H1 (cell line): ENCODE measurements around the gene NAPA. TPM values are rescaled to one million over a fixed set of nuclear protein-coding genes. Genes with fewer than 3 reads are reported as not detected.

Source experiments
- CTCF ChIA-PET: fragments of 300-600 bp; sonication (Branson Sonifier 250); formaldehyde crosslinking; loops from one replicate; lab custom pipeline; 2021; ENCODE audit not compliant: partially characterized antibody; lab: Charles Lee
- POLR2A ChIA-PET: fragments of 300-600 bp; sonication (Branson Sonifier 250); formaldehyde crosslinking; loops from one replicate; lab custom pipeline; 2021; ENCODE audit warnings: inconsistent platforms; ENCODE audit not compliant: partially characterized antibody; lab: Charles Lee
- DNase-seq, 2 experiments: peaks; one replicate each; pipeline versions ENCODE4 v3.0.0 to v3.0.0-alpha.2; 2010 to 2022; ENCODE audit warnings: low spot score in 2 of 2, low read depth in 1 of 2, mixed read lengths in 1 of 2
- FAIRE-seq: peaks from 2 replicates; lab custom pipeline; 2011; peaks lifted over from hg19 to GRCh38; lab: Jason Lieb, UNC
- H2AFZ ChIP-seq: 2 replicates; pipeline ENCODE4 v1.8.1; 2012; ENCODE audit warnings: low read length, inconsistent platforms
- H2AK5ac ChIP-seq: 2 replicates; pipeline ENCODE4 v1.6.1; 2013; ENCODE audit warnings: low read depth, low read length
- H2BK120ac ChIP-seq: replicated peaks from 2 replicates; pipeline ENCODE3; 2013; ENCODE audit warnings: low read depth, low read length, inconsistent platforms
- H2BK12ac ChIP-seq: 2 replicates; pipeline ENCODE4 v1.6.1; 2013; ENCODE audit warnings: low read depth, low read length
- H2BK15ac ChIP-seq: 2 replicates; pipeline ENCODE4 v1.6.1; 2013; ENCODE audit warnings: low read length
- H2BK20ac ChIP-seq: 2 replicates; pipeline ENCODE4 v1.6.1; 2013; ENCODE audit warnings: low read length
- H2BK5ac ChIP-seq: 2 replicates; pipeline ENCODE4 v1.6.1; 2013; ENCODE audit warnings: low read depth, low read length
- H3K14ac ChIP-seq: 2 replicates; pipeline ENCODE4 v1.6.1; 2013; ENCODE audit warnings: inconsistent platforms; ENCODE audit not compliant: insufficient read length
- H3K18ac ChIP-seq: 2 replicates; pipeline ENCODE4 v1.6.1; 2013; ENCODE audit warnings: low read length; ENCODE audit errors: extremely low read depth
- H3K23ac ChIP-seq: 2 replicates; pipeline ENCODE4 v1.6.1; 2013; ENCODE audit warnings: inconsistent platforms; ENCODE audit not compliant: insufficient read length
- H3K23me2 ChIP-seq: 2 replicates; pipeline ENCODE4 v1.6.1; 2013; ENCODE audit warnings: low read depth, low read length
- H3K27ac ChIP-seq: 2 replicates; pipeline ENCODE4 v1.6.1; 2011; ENCODE audit warnings: low read depth, low read length, inconsistent platforms
- H3K27me3 ChIP-seq, 4 experiments: replicated peaks in 1 of 4; 1 replicate in 1 of 4; 2 replicates in 3 of 4; pipeline versions ENCODE4 v1.6.1 to v1.8.1; 2011 to 2013; ENCODE audit warnings: low read length in 3 of 4, mild to moderate bottlenecking in 3 of 4, inconsistent platforms in 2 of 4, mixed read lengths in 2 of 4, moderate library complexity in 1 of 4; ENCODE audit not compliant: control insufficient read depth in 3 of 4, insufficient read depth in 3 of 4; ENCODE audit errors: extremely low read depth in 1 of 4
- H3K36me3 ChIP-seq, 4 experiments: 2 replicates each; pipeline versions ENCODE4 v1.6.1 to v1.8.1; 2011 to 2013; ENCODE audit warnings: mild to moderate bottlenecking in 4 of 4, low read length in 3 of 4, moderate library complexity in 2 of 4, control low read depth in 1 of 4, inconsistent platforms in 1 of 4; ENCODE audit not compliant: insufficient read depth in 4 of 4, control insufficient read depth in 2 of 4
- H3K4ac ChIP-seq: replicated peaks from 2 replicates; pipeline ENCODE3; 2013; ENCODE audit warnings: low read length, low read depth, mixed read lengths, inconsistent platforms; ENCODE audit not compliant: insufficient read length
- H3K4me1 ChIP-seq, 4 experiments: replicated peaks in 1 of 4; 1 replicate in 1 of 4; 2 replicates in 3 of 4; pipeline versions ENCODE4 v1.6.1 to v1.8.1; 2011 to 2013; ENCODE audit warnings: low read length in 3 of 4, inconsistent platforms in 2 of 4, mixed read lengths in 1 of 4; ENCODE audit not compliant: insufficient read depth in 4 of 4, control insufficient read depth in 3 of 4
- H3K4me2 ChIP-seq, 2 experiments: 2 replicates each; pipeline versions ENCODE4 v1.6.1 to v1.8.1; 2011 to 2013; ENCODE audit warnings: low read depth in 2 of 2, low read length in 2 of 2, control low read depth in 1 of 2, inconsistent platforms in 1 of 2, mild to moderate bottlenecking in 1 of 2; ENCODE audit not compliant: insufficient read depth in 1 of 2
- H3K4me3 ChIP-seq, 4 experiments: fragments of 200-600, 300-600 bp in 1 of 4; sonication (generic), shearing (Covaris generic), sonication (Bioruptor Twin) in 1 of 4; 2 replicates each; pipeline versions ENCODE4 v1.5.1 to v1.8.1; 2011 to 2016; ENCODE audit warnings: low read length in 4 of 4, low read depth in 3 of 4, control low read depth in 2 of 4, inconsistent platforms in 2 of 4, mild to moderate bottlenecking in 2 of 4, mixed read lengths in 1 of 4, moderate library complexity in 1 of 4; ENCODE audit not compliant: insufficient read depth in 2 of 4; ENCODE audit errors: extremely low read depth in 1 of 4
- H3K56ac ChIP-seq: replicated peaks from 2 replicates; pipeline ENCODE3; 2013; ENCODE audit warnings: low read depth, mild to moderate bottlenecking, mixed read lengths, low read length, inconsistent platforms; ENCODE audit not compliant: insufficient read length
- H3K79me1 ChIP-seq: 2 replicates; pipeline ENCODE4 v1.6.1; 2013; ENCODE audit warnings: low read depth, low read length, control low read depth
- H3K79me2 ChIP-seq, 2 experiments: 2 replicates each; pipeline versions ENCODE4 v1.6.1 to v1.8.1; 2012 to 2013; ENCODE audit warnings: low read length in 2 of 2, mild to moderate bottlenecking in 2 of 2, inconsistent platforms in 1 of 2; ENCODE audit not compliant: insufficient read depth in 2 of 2, control insufficient read depth in 1 of 2
- H3K9ac ChIP-seq, 4 experiments: replicated peaks in 1 of 4; 1 replicate in 1 of 4; 2 replicates in 3 of 4; pipeline versions ENCODE4 v1.6.1 to v1.8.1; 2011 to 2013; ENCODE audit warnings: low read depth in 3 of 4, low read length in 3 of 4, control low read depth in 2 of 4, mild to moderate bottlenecking in 2 of 4, moderate library complexity in 2 of 4, inconsistent platforms in 1 of 4; ENCODE audit errors: extremely low read depth in 1 of 4
- H3K9me3 ChIP-seq, 2 experiments: 2 replicates each; pipeline versions ENCODE4 v1.6.1 to v1.8.1; 2012 to 2013; ENCODE audit warnings: mild to moderate bottlenecking in 2 of 2, moderate library complexity in 2 of 2, control low read depth in 1 of 2, inconsistent platforms in 1 of 2, low read depth in 1 of 2, low read length in 1 of 2, mixed read lengths in 1 of 2; ENCODE audit not compliant: insufficient read depth in 2 of 2
- H4K20me1 ChIP-seq, 2 experiments: replicated peaks in 1 of 2; 2 replicates each; pipeline versions ENCODE3 to v1.8.1; 2011 to 2013; ENCODE audit warnings: inconsistent platforms in 2 of 2, low read length in 2 of 2, mild to moderate bottlenecking in 1 of 2; ENCODE audit not compliant: insufficient read depth in 2 of 2, control insufficient read depth in 1 of 2
- H4K5ac ChIP-seq: 2 replicates; pipeline ENCODE4 v1.6.1; 2013; ENCODE audit warnings: low read length, low read depth, mixed read lengths, inconsistent platforms; ENCODE audit not compliant: insufficient read length
- H4K8ac ChIP-seq: 2 replicates; pipeline ENCODE4 v1.8.0; 2013; ENCODE audit warnings: mild to moderate bottlenecking, moderate library complexity, low read length, inconsistent platforms; ENCODE audit not compliant: insufficient read depth; ENCODE audit errors: extremely low read depth
- H4K91ac ChIP-seq: replicated peaks from 2 replicates; pipeline ENCODE3; 2013; ENCODE audit warnings: low read length, mixed read lengths, inconsistent platforms; ENCODE audit not compliant: insufficient read length
- CBX5 ChIP-seq: fragments of 300-800, 300-1000 bp; sonication (generic); IDR thresholded peaks from 2 replicates; pipeline ENCODE4 v1.7.1; 2016; ENCODE audit warnings: antibody characterized with exemption, low read length, low read depth
- CBX8 ChIP-seq: fragments of 300-800, 300-1000 bp; sonication (generic); IDR thresholded peaks from 2 replicates; pipeline ENCODE4 v1.7.1; 2016; ENCODE audit warnings: low read depth, low read length, borderline replicate concordance
- CTBP2 ChIP-seq: IDR thresholded peaks from 2 replicates; pipeline ENCODE4 v1.7.0; 2011; ENCODE audit warnings: borderline replicate concordance, mild to moderate bottlenecking, moderate library complexity, mixed read lengths, low read length; ENCODE audit not compliant: insufficient read depth, insufficient read length
- EGR1 ChIP-seq: IDR thresholded peaks from 2 replicates; pipeline ENCODE4 v1.6.1; 2011; ENCODE audit warnings: low read depth, low read length, borderline replicate concordance
- NRF1 ChIP-seq: IDR thresholded peaks from 2 replicates; pipeline ENCODE4 v1.6.1; 2011; ENCODE audit warnings: mild to moderate bottlenecking, low read depth, low read length, improper control_type of control experiment
- POU5F1 ChIP-seq: IDR thresholded peaks from 2 replicates; pipeline ENCODE4 v1.6.1; 2011; ENCODE audit warnings: low read depth, mild to moderate bottlenecking, low read length, moderate library complexity
- RAD21 ChIP-seq, 2 experiments: IDR thresholded peaks in 1 of 2; conservative IDR thresholded peaks in 1 of 2; 2 replicates each; pipeline ENCODE4 v1.6.1; 2011; ENCODE audit warnings: low read depth in 2 of 2, low read length in 2 of 2, improper control_type of control experiment in 1 of 2, inconsistent platforms in 1 of 2, mild to moderate bottlenecking in 1 of 2, moderate library complexity in 1 of 2
- RXRA ChIP-seq: IDR thresholded peaks from 2 replicates; pipeline ENCODE4 v1.6.1; 2011; ENCODE audit warnings: low read depth, mild to moderate bottlenecking, low read length, moderate library complexity; ENCODE audit not compliant: insufficient read depth
- TCF12 ChIP-seq: IDR thresholded peaks from 2 replicates; pipeline ENCODE4 v1.6.1; 2011; ENCODE audit warnings: low read depth, mild to moderate bottlenecking, low read length
- ZNF274 ChIP-seq: IDR thresholded peaks from 2 replicates; pipeline ENCODE4 v1.7.0; 2012; ENCODE audit warnings: low read length, borderline replicate concordance; ENCODE audit errors: extremely low read depth
- WGBS, 2 experiments: shearing (Covaris generic) in 1 of 2; methylation state at CpG; one replicate each; pipeline versions ENCODE4 v1.1.6 to v1.1.7; 2013 to 2015; ENCODE audit warnings: low lambda C conversion rate in 2 of 2, mixed read lengths in 2 of 2, inconsistent platforms in 1 of 2, low coverage in 1 of 2, missing lambda C conversion rate in 1 of 2; ENCODE audit not compliant: insufficient replicate concordance in 2 of 2, insufficient coverage in 1 of 2, insufficient read length in 1 of 2; ENCODE audit errors: extremely low coverage in 1 of 2, missing lambda C conversion rate in 1 of 2; 5-methylcytosine and 5-hydroxymethylcytosine counted together
- polyA plus RNA-seq, 7 experiments: library from polyadenylated mRNA; depleted of rRNA in 3 of 7; stranded (reverse) in 5 of 7; unstranded in 2 of 7; fragments of >200 nt in 5 of 7; fragments of 200-250 nt in 2 of 7; gene quantifications; 1 replicate in 5 of 7; 2 replicates in 1 of 7; 4 replicates in 1 of 7; pipeline versions ENCODE4 v1.2.1 to v1.2.3, GENCODE V29; 2011 to 2013; ENCODE audit warnings: missing spikeins in 2 of 7, mixed read lengths in 2 of 7
- total RNA-seq: library from RNA; stranded (reverse); fragmentation: NEBNext Ultra II Directional; extraction: Animal tissue kit (Norgen Biotek cat#: 25700); gene quantifications from 2 replicates; pipeline ENCODE4 v1.2.1, GENCODE V29; 2021

NAPA gene
- total and polyA plus RNA-seq, 2 of the 8 experiments (the other 6 are each of a cell fraction or from before 2014, with no cell fraction given): 58.5 to 78.2 TPM

DNA sequence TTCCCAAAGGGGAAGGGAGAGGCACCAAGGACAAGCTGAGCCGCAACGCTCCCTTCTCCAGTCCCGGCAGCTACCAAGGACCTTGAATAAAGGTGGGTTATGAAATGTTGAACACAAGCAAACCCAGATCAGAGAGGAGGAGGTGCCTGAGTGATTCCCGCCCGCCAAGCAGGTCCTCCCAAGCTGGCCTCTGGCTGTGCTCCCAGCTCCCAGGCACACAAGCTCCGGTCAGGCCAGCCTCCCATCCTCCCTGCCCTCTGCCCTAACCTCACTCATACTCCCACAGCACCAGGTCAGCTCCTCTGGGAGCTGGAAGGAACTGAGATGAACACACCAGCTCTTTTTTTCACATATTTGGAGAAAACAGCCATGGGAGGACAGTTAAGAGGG is 3.7 kb downstream of the NAPA start:
- no peak overlapping the region for H3K9ac ChIP-seq
- no peak for FAIRE-seq
- POLR2A ChIA-PET: interaction anchor here (0.5 to 1.1 kb wide), 3 partner anchors 49 to 83 kb away, joined by 3 read pairs; no protein-coding TSS in a partner anchor

More for the DNA sequence above, 3.7 kb downstream of the NAPA start:
- CTCF ChIA-PET: interaction anchor here (0.5 to 3.0 kb wide), 14 partner anchors 9 to 234 kb away, joined by 3 to 10 read pairs (median 4); partner anchors contain the start of genes EHD2, KPTN and NOP53
- Histone ChIP-seq H2BK120ac (no peak overlapping the region), H3K4me3 (no peak overlapping the region), H3K9me3 (no peaks in the 10 kb centered on the region), H4K8ac (no peak overlapping the region), H2BK20ac (no peak overlapping the region), H3K79me2 (peaks cover 7 to 79% of the 10 kb centered on the region in 2 experiments; a peak in 3 of 4 replicates), H2BK5ac (no peak overlapping the region), H3K27ac (no peak overlapping the region), H3K4me1 (peaks cover 0 to 11% (median 4%) of the 10 kb centered on the region in 4 experiments; a peak in 5 of 7 replicates), H2AFZ (no peak overlapping the region), H2BK15ac (0 out of 2 replicates have a peak overlapping the region, but pooled peaks have one; percentile 18), H4K91ac (no peak overlapping the region), H4K20me1 (peaks cover 5 to 23% of the 10 kb centered on the region in 2 experiments), H3K4me2 (no peak overlapping the region), H3K4ac (no peak overlapping the region), H2AK5ac (no peak overlapping the region), H3K27me3 (no peaks in the 10 kb centered on the region), H3K23me2 (peaks cover 6% of the 10 kb centered on the region; the same call in 1 of the 2 replicates), H3K23ac (no peak overlapping the region), H3K36me3 (no peaks in the 10 kb centered on the region), H4K5ac (no peak overlapping the region), H3K18ac (no peak overlapping the region), H2BK12ac (no peak overlapping the region), H3K14ac (no peak overlapping the region), H3K56ac (no peak overlapping the region), H3K79me1 (peaks cover 35% of the 10 kb centered on the region)
- 89% methylated on average over 6 of the region's 6 CpGs; no CpG with 5 or more reads in 1 of the 2 experiments for WGBS, 2 experiments
- no peak for DNase-seq
- TF ChIP-seq NRF1 (no peak), POU5F1 (no peak), RXRA (no peak), CBX8 (no peak), CBX5 (no peak), CTBP2 (no peak), TCF12 (no peak), RAD21 (IDR thresholded peaks at IDR 0.05 in 1 of 2, conservative IDR thresholded peaks at IDR 0.05 in 1 of 2; ENCODE audit: low read depth in 2 of 2, low read length in 2 of 2) (no peak), ZNF274 (no peak), EGR1 (no peak)
